COLO829 (cell line): ENCODE results near the gene NTN3.
A peak's percentile ranks its signal among the peaks of the same experiment; 100 is the strongest.
"Not testable (repeated sequence)": the region's sequence is repeated elsewhere in the genome, so short reads cannot be mapped to it uniquely, and the experiment has no call there.

Experiments
- DNase-seq: peaks from one replicate; pipeline ENCODE4 v3.0.0; 2012; ENCODE audit warnings: low spot score

The NTN3 gene

DNA sequence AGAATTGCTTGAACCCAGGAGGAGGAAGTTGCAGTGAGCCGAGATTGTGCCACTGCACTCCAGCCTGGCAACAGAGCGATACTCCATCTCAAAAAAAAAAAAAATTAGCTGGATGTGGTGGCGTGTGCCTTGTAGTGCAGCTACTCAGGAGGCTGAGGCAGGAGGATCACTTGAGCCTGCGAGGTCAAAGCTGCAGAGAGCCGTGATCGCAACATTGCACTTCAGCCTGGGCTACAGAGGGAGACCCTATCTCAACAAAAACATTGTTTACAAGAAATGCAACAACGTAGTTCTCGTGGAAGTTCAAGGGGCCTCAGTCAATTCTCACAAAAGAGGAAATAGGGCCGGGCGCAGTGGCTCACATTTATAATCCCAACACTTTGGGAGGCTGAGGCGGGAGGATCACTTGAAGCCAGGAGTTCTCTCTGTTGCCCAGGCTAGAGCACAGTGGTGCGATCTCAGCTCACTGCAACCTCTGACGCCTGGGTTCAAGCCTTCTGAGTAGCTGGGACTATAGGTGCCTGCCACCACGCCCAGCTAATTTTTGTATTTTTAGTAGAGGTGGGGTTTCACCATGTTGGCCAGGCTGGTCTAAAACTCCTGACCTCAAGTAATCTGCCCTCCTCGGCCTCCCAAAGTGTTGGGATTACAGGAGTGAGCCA is 29.8 kb upstream of the NTN3 start:
- DNase-seq = not testable (repeated sequence)

- DNase-seq = no peak
Measured at GRCh38 chr16:2443555-2443954, 27.5 kb upstream of the NTN3 start.

- no peak for DNase-seq
Measured at GRCh38 chr16:2447920-2448583, 23.0 kb upstream of the NTN3 start.

DNA sequence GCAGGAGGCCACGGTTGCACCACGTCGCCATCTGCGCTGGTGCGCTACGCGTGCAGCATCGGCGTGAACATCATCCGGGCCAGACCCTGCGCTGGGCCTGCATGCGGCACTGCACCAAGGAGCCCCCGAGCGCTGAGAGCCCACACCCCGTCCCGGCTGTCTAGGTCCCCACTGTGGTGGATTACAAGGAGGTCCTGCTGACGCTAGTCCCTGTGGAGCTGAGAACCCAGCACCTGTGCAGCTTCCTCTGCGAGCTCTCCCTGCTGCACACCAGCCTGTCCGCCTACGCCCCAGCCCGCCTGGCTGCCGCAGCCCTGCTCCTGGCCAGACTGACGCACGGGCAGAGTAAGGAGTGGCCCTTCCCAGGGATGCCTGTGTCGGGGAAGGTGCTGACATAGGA is 22.0 kb upstream of the NTN3 start:
- DNase-seq = no peak

GRCh38 chr16:2450535-2450934 is 20.6 kb upstream of the NTN3 start:
- DNase-seq = no peak

DNA sequence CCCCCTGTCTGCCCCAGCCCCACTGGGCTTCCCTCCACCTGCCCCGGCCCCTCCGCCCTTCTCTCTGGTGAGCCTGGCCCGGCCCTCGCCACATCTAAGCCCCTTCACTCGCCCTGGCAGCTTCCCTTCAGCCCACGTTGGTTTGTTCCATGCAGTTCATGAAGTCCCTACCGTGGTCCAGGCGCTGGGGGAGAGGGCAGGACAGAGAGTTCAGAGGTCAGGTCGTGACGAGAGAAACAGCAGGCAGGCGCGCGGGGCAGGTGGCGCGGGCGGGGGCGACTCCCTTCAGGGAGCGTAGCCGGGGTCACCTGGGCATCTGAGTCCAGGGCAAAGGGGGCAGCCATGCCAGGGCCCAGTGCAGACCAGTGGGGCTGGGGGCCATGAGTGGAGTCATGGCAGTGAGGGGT is 20.1 kb upstream of the NTN3 start:
- DNase-seq = no peak

- DNase-seq = no peak
Measured at GRCh38 chr16:2451851-2452320, 19.2 kb upstream of the NTN3 start.

DNA sequence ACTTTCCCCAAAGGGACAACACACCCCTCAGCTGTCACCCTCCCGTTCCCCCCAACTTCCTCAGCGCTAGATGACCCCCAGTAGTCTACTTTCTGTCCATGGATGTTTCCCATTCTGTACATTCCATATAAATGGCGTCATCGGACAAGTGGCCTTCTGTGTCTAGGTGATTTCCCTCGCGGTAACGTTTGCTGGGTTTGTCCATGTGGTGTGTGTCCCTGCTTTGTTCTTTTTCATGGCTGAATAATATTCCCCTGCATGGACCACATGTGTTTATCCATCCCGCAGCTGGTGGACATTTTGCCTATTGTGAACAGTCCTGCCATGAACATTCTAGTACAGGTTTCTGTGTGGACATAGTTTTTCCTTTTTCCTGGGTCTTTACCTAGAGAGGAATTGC is 18.4 kb upstream of the NTN3 start:
- DNase-seq = no peak

DNA sequence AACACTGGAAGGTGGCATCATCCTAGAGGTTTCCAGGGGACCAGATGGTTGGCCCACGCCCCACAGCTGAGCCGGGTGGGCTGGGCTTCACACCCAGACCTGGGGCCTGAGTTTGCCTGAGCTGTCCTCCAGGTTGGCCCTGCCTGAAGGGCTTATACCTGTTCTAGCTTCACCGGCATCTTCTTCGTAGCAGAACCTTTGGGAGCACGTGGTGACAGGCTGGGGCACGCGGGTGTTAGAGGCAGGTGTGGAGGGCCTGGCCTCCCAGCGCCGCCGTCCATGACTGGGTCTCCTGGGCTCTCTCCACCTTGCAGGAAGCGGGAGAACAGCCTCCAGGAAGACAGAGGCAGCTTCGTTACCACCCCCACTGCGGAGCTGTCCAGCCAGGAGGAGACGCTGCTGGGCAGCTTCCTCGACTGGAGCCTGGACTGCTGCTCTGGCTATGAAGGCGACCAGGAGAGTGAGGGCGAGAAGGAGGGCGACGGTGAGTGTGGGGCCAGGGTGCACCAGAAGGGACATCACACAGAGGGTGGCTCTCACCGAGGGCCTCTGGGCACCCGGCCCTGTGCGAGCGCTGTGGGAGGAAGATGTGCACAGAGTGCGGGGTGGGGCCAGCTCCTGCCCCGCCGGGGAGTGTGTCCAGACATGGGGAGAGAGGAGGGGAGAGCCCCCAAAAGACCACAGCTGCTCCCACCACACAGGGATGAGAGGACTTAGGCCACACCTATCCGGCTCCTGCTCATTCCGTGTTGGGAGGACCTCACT is 15.8 kb upstream of the NTN3 start:
- DNase-seq = no peak

DNA sequence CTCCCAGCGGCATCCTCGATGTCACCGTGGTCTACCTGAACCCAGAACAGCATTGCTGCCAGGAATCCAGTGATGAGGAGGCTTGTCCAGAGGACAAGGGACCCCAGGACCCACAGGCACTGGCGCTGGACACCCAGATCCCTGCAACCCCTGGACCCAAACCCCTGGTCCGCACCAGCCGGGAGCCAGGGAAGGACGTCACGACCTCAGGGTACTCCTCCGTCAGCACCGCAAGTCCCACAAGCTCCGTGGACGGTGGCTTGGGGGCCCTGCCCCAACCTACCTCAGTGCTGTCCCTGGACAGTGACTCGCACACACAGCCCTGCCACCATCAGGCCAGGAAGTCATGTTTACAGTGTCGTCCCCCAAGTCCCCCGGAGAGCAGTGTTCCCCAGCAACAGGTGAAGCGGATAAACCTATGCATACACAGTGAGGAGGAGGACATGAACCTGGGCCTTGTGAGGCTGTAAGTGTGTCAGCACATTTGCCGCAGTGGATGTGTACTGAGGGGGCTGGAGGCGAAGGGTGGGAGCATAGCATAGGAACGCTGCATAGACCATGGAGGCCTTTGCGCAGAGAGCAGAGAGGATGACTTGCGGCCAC is 14.4 kb upstream of the NTN3 start:
- DNase-seq = no peak

GRCh38 chr16:2457267-2457666 is 13.8 kb upstream of the NTN3 start:
- DNase-seq = no peak

DNA sequence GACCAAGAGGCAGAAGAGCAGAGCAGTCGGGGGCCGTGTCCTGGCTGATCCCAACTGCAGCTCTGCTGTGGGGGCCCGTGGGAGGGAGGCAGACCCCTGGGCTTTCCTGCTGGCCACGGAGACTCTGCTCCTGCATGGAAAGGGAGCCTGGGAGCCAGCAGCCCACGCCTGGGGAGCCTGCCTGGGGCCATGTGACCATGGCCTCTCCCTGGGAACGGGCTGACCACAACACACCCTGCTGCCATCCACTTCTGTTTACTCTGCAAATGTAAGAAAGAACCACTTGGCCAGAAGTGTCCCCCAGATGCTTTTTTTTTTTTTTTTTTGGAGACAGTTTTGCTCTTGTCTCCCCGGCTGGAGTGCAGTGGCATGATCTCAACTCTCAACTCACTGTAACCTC is 13.2 kb upstream of the NTN3 start:
- DNase-seq = no peak

DNA sequence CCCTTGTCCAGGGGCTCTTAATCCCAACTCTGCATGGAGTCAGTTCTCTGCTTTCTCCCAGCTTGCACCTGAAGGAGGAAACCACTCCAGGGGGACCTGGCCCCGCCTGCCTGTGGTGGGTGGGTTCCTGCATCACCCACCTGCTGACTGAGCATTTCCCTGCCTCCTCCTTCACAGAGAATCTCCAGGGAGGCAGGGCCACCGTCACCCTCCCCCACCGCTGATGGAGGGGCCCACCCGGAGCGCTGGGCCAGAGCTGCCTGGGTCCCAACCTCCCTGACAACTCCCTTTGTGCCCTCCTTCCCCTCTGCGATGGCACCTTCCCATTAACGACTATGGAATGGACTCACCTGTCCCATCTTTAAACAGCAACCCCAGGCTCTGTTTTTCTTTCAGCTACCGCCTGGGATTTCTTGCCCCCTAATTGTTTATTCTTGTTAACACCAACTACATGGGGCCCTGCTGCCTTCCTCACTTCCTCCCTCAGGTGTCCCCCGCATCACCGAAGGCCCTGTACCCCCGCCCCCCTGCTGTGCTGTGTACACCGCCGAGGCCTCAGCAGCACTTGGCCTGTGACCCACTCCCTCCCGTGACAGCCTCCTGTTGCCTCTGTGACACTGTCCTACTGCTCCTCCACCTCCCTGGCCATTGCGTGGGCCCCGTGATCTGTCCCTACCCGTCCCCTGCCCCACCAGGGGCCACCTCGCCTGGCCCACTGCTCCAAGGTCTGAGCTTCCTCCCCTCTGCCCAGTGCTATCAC is 12.0 kb upstream of the NTN3 start:
- no peak for DNase-seq

DNA sequence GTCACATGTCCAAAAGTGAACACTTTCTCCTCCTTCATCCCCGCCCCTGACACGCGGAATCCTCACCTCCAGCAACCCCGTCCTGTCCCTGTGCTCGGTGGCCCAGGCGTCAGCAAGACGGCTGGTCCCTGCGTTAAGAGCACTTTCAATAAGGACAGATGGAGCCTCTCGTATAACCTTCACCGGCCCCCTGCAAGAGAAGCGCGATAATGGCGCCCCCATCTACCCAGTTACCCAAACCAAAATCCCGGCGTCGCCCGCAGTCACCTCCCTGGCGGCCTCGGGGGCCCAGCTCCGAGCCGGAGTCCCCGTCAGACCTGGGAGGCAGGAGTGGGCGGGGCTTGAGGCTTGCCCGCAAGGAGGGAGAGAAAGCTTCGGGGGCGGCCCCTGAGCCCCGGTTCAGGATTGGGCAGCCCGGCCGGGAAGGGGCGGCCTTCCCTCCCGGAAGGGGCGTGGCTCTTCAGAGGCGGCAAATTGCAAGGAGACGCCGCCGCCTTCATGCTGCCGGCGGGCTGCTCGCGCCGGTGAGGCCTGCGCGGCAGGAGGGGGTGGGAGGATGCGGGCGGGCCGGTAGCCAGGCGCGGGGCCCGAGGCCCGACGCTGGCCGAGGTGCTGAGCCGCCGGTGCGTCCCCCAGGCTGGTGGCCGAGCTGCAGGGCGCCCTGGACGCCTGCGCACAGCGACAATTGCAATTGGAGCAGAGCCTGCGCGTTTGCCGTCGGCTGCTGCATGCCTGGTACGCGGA is 11.3 kb upstream of the NTN3 start, which contains the start of gene TEDC2:
TEDC2 (plus strand) TSS at position 463 of the 744 bp plus-strand sequence; CDS start at position 499, 36 bp downstream.
- peak; percentile 94 for DNase-seq

DNA sequence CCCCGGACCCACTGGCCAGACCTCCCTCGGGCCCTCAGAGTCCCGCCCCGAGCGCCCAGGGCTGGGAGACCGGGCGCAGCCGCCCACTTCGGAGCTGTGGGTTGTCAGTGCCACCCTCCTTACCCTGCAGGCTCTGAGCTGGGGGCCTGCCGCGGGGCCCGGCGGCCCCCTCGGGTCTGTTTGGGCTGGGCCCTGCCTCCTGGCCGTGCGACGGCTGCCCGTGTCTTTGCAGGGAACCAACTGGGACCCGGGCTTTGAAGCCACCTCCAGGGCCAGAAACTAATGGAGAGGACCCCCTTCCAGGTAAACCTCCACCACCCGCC is 10.7 kb upstream of the NTN3 start:
- no peak for DNase-seq

GRCh38 chr16:2460916-2461315 is 10.2 kb upstream of the NTN3 start:
- DNase-seq = no peak

DNA sequence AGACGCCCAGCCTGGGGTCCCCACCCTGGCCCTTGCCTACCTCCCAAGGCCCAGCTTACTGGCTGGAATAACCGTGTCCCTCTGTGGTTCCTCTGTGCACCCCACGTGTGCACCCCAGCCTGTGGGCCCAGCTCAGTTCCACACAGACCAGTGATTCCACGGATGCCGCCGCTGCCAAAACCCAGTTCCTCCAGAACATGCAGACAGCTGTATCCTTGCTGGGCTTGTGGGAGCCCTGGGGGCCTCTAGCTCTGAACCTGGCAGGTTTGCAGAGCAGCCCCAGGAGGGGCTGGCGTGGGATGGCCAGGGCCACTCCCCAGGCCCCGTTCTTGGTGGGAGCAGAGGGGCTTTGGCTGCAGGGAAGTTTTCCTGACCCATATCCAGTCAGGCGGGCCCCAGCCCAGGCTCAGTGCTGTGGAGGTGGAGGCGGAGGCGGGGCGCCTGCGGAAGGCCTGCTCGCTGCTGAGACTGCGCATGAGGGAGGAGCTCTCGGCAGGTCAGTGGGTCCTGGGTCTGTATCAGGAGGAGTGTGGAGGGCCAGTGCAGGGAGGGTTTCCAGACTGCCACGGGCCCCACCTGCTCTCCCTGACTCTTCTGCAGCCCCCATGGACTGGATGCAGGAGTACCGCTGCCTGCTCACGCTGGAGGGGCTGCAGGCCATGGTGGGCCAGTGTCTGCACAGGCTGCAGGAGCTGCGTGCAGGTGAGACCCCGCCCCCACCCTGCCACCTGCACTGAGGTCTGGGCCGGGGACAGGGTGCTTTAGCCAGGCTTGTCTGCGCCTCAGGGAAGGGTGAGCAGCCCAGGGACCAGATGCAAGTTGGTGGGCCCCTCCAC is 8.8 kb upstream of the NTN3 start:
- no peak for DNase-seq

- no peak for DNase-seq
Measured at GRCh38 chr16:2464333-2464732, 6.8 kb upstream of the NTN3 start.

GRCh38 chr16:2465653-2466415 is 5.3 kb upstream of the NTN3 start:
- DNase-seq = no peak
